CD4-positive, CD25-positive, alpha-beta regulatory T cell (primary cell): ENCODE results near the gene CCDC40. TPM values are rescaled to one million over a fixed set of nuclear protein-coding genes. Genes with fewer than 3 reads are reported as not detected.
A peak's percentile ranks its signal among the peaks of the same experiment; 100 is the strongest.

ENCODE experiments used
- ATAC-seq, 2 donors: fragments of 150-1000 bp; cut with Tn5 transposase; one replicate each; pipeline ENCODE4 v1.10.0; 2021; ENCODE audit warnings: low read depth in 2 of 2, moderate number of reproducible peaks in 2 of 2, moderate library complexity in 1 of 2
- DNase-seq, 3 donors: peaks; one replicate each; pipeline versions ENCODE4 v3.0.0 to v3.0.0-alpha.2; 2012 to 2022; ENCODE audit warnings: mixed read lengths in 1 of 3
- H3K27ac ChIP-seq: one replicate; pipeline ENCODE4 v1.7.0; 2013; ENCODE audit warnings: mild to moderate bottlenecking, low read length; ENCODE audit not compliant: insufficient read depth, poor library complexity, severe bottlenecking
- H3K27me3 ChIP-seq: one replicate; pipeline ENCODE4 v1.7.0; 2013; ENCODE audit warnings: low read length; ENCODE audit not compliant: control insufficient read depth, insufficient read depth
- H3K36me3 ChIP-seq: one replicate; pipeline ENCODE4 v1.7.0; 2013; ENCODE audit warnings: mild to moderate bottlenecking, low read length, moderate library complexity; ENCODE audit not compliant: control insufficient read depth, insufficient read depth
- H3K4me1 ChIP-seq: 2 replicates; pipeline ENCODE4 v1.7.0; 2013; ENCODE audit warnings: mild to moderate bottlenecking, low read length; ENCODE audit not compliant: insufficient read depth, control insufficient read depth, poor library complexity, severe bottlenecking
- H3K4me3 ChIP-seq: one replicate; pipeline ENCODE4 v1.7.0; 2013; ENCODE audit warnings: low read depth, mild to moderate bottlenecking, low read length, moderate library complexity
- H3K9me3 ChIP-seq, 2 experiments: 1 replicate in 1 of 2; 2 replicates in 1 of 2; pipeline ENCODE4 v1.7.0; 2013; ENCODE audit warnings: low read length in 2 of 2, mild to moderate bottlenecking in 1 of 2, moderate library complexity in 1 of 2; ENCODE audit not compliant: control insufficient read depth in 2 of 2
- H3K27ac Mint-ChIP-seq, 3 donors: one replicate each; pipeline ENCODE4 v1.8.0; 2020 to 2022; ENCODE audit warnings: mild to moderate bottlenecking in 3 of 3, mixed read lengths in 3 of 3, moderate library complexity in 2 of 3
- H3K27me3 Mint-ChIP-seq: one replicate; pipeline ENCODE4 v1.8.0; 2022; ENCODE audit warnings: mild to moderate bottlenecking, mixed read lengths
- H3K36me3 Mint-ChIP-seq: one replicate; pipeline ENCODE4 v1.8.0; 2020; ENCODE audit warnings: mixed read lengths
- H3K4me1 Mint-ChIP-seq, 4 donors: one replicate each; pipeline ENCODE4 v1.8.0; 2020 to 2022; ENCODE audit warnings: mixed read lengths in 4 of 4, mild to moderate bottlenecking in 1 of 4
- H3K4me3 Mint-ChIP-seq, 4 donors: one replicate each; pipeline ENCODE4 v1.8.0; 2020 to 2022; ENCODE audit warnings: mild to moderate bottlenecking in 4 of 4, mixed read lengths in 4 of 4, moderate library complexity in 3 of 4
- H3K9me3 Mint-ChIP-seq, 7 donors: one replicate each; pipeline ENCODE4 v1.8.0; 2020 to 2022; ENCODE audit warnings: mixed read lengths in 7 of 7, mild to moderate bottlenecking in 3 of 7, moderate library complexity in 2 of 7
- polyA plus RNA-seq, 4 donors: library from polyadenylated mRNA; unstranded; fragments of 300-500 nt; fragmentation: Illumina TruSeq; gene quantifications; one replicate each; pipeline ENCODE4 v1.2.3, GENCODE V29; 2021
- total RNA-seq: library from RNA; stranded (reverse); gene quantifications from one replicate; pipeline ENCODE4 v1.2.3, GENCODE V29; 2022

The CCDC40 gene
- total and polyA plus RNA-seq, 5 donors from 2014 or later = 0.32 TPM; not detected in 4

DNA sequence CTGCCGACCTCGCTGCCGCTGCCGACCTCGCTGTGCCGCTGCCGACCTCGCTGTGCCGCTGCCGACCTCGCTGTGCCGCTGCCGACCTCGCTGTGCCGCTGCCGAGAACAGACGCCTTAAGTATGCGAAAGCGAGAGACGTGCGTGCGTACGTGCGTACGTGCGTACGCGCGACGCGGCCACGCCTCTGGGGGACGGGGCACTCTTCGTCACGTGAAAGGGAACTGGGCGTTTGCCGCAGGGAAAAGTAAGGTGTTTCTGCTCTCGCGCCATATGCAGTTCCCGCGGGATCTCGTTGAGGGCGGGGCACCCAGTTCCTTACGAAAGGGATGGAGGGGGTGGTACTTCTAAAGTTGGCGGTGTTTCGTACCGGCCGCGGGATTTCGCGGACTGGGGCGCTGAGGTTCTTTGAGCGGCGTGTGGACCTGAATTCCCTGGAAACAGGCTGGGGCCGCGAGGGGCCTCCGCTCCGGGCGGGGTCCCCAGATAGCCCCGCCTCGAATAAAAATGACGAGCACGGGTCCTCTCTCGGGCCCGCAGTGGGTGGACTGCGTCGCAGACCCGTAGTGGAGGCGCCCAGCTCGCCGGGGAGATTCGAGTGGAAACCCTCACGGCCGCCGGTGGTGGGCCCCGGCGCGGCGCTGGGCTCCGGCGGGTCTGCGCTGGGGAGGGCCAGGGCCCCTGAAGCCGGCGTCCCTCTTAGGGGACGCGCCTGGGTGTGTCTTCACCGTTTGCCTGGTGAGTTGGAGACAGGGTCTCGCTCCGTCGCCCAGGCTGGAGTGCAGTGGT, 110.8 kb downstream of the CCDC40 start, which contains the start of gene EIF4A3:
EIF4A3 (minus strand) TSS at position 94 of the 788 bp plus-strand sequence. CDS start 167 bp downstream, outside the sequence.
- Mint-ChIP-seq H3K27me3 (no peaks in the 10 kb centered on the region), H3K36me3 (peaks cover 5% of the 10 kb centered on the region), H3K27ac (peak within 1 kb of the TSS; percentile 99 to 100 (median 100)), H3K4me1 (peaks cover 13 to 57% (median 25%) of the 10 kb centered on the region in 4 donors), H3K4me3 (peak within 1 kb of the TSS; percentile 98 to 99 (median 98)), H3K9me3 (peaks cover 0 to 4% (median 0%) of the 10 kb centered on the region in 7 donors)
- Histone ChIP-seq H3K9me3 (no peaks in the 10 kb centered on the region), H3K27ac (peak within 1 kb of the TSS; percentile 91), H3K4me1 (peaks cover 38% of the 10 kb centered on the region), H3K27me3 (no peaks in the 10 kb centered on the region), H3K36me3 (peaks cover 22% of the 10 kb centered on the region), H3K4me3 (peak within 1 kb of the TSS; percentile 87)
- peak; percentile 97 to 99 (median 97) for DNase-seq
- peak; percentile 95 for ATAC-seq

Other genes starting within 250 kb of the CCDC40 start
- gene CBX8, start 239.6 kb upstream of the CCDC40 start, total RNA-seq = 3.4 TPM
- gene CBX8, start 239.6 kb upstream of the CCDC40 start, polyA plus RNA-seq = 1 to 10 TPM in 2 of 4 donors, under 1 TPM in 2; 0.30 to 1.7 (median 0.87) TPM
- 137 TPM for gene CBX4, start 197.2 kb upstream of the CCDC40 start, total RNA-seq
- 10 to 100 TPM in 1 of 4 donors, 1 to 10 TPM in 3; 2.9 to 10.0 (median 4.6) TPM for gene CBX4, start 197.2 kb upstream of the CCDC40 start, polyA plus RNA-seq
- gene TBC1D16, start 770 bp upstream of the CCDC40 start, total RNA-seq = 0.72 TPM
- gene TBC1D16, start 770 bp upstream of the CCDC40 start, polyA plus RNA-seq = under 1 TPM; 0.06 to 0.27 (median 0.12) TPM
- gene GAA, start 64.9 kb downstream of the CCDC40 start, total RNA-seq = 22.0 TPM
- 10 to 100 TPM in 2 of 4 donors, 1 to 10 TPM in 2; 9.8 to 13.6 (median 10.8) TPM for gene GAA, start 64.9 kb downstream of the CCDC40 start, polyA plus RNA-seq
- gene EIF4A3, start 110.5 kb downstream of the CCDC40 start, total RNA-seq = 117 TPM
- 100 to 1,000 TPM in 2 of 4 donors, 10 to 100 TPM in 2; 91.7 to 122 (median 104) TPM for gene EIF4A3, start 110.5 kb downstream of the CCDC40 start, polyA plus RNA-seq
- gene CARD14, start 133.4 kb downstream of the CCDC40 start, total RNA-seq = not detected
- gene CARD14, start 133.4 kb downstream of the CCDC40 start, polyA plus RNA-seq = under 1 TPM in 2 of 4 donors, not detected in 2; 0.12 to 0.48 TPM
- gene SGSH, start 183.7 kb downstream of the CCDC40 start, total RNA-seq = 138 TPM
- 10 to 100 TPM; 43.8 to 48.4 (median 46.7) TPM for gene SGSH, start 183.7 kb downstream of the CCDC40 start, polyA plus RNA-seq
- gene SLC26A11, start 183.8 kb downstream of the CCDC40 start, total RNA-seq = 75.9 TPM
- 10 to 100 TPM in 1 of 4 donors, 1 to 10 TPM in 3; 7.7 to 10.2 (median 8.1) TPM for gene SLC26A11, start 183.8 kb downstream of the CCDC40 start, polyA plus RNA-seq
- gene RNF213, start 224.2 kb downstream of the CCDC40 start, total RNA-seq = 666 TPM
- gene RNF213, start 224.2 kb downstream of the CCDC40 start, polyA plus RNA-seq = 10 to 100 TPM; 27.6 to 33.7 (median 31.2) TPM